ENCODE measurements around the gene IQGAP1.

The IQGAP1 gene

DNA sequence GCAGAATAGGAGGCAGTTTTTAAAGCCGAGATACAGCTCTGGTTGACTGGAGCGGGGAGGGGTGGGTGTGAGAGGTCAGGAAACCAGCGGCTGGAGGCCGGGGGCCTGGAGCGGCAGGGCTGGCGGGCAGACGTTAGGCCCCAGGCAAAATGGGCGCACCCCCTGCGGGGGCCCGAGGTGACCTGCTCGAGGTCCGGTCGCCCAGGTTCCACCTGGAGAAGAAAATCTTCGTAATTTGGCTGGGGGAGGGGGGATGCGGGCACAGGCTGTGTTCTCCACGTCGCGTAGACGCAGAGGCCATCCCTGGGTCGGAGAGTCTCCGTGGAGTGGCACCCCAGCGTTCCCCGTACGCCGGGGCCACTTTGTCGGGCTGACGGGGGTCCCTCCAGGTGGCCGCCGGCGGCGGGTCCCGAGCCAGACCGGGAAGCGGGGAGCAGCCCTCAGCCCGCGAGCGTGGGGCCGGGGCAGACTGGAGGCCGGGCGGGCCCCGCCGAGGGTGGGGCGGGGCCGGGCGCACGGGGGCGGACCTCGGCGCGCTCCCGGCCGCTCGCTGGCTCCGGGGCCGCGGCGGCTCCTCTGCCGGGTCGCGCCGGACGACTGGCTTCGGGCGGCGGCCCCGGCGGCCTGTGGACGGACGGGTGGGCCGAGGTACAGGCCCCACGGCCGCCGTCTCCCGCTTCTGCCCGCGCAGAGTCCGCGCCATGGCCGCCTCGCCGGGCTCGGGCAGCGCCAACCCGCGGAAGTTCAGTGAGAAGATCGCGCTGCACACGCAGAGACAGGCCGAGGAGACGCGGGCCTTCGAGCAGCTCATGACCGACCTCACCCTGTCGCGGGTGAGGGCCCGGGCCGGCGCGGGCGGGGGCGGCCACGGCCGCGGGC is 141.6 kb downstream of the IQGAP1 start, which contains the start of gene CRTC3:
Gene CRTC3 (plus strand): TSS at position 553 of the 879 bp plus-strand sequence. CDS start 149 bp downstream, at position 702.
- peak in 38 of 56 donors; percentile 10 to 78 (median 55) for DNase-seq

DNA sequence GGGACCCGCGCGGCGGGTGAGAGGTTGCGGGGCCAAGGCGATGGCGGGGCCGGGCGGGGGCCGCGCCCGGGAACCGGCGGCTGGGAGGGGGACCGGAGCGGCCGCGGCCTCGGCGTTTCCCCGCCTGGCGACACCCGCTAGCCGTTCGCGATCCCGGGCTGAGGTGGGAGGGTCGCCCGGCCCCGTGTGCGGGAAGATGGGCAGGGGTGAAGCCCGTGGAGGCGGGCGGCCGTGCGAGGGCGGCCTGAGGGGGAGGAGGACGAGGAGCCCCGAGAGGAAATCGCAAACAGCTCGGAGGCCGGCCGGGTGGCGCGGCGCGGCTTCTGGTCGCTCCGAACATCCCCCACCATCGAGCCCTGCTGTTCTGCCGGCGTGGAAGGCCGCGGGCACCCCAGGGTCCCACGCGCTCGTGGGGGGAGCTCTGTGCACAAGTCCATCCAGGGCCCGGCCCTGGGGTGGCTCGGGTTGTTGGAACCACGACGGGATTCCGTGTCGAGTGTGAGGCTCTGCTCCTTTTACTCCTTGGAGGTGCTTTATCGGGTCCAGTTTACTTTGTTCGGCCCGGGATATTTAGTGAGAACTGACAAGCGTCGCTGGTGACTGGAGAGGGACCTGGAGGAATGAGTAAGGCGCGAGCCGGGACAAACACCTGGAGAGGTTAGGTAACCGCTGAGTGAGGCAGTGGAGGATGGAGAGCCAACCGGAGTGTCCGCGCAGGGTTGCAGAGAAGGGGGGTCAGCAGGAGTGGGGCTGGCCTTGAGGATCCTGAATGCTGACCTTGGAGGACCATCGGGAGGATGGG is 142.4 kb downstream of the IQGAP1 start:
- DNase-seq = peak in 30 of 56 donors; percentile 10 to 67 (median 43)

DNA sequence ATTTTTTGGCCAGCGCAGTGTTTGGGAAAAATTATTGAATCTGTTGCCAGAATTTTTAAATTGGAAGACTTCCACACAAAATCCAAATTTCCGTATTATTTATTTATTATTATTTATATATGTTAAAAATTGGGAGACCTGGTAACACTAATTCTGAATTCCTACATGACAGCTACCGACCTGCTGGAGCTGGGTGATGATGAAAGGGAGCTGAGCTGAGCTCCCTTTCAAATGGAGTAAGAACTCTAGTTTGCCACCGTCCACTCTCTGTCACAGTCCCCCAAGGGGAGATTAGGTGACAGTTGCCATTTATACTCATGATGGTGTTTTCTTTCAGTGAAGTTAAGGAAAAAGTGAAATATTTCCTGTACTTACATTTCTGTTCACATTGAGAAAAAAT is 143.1 kb downstream of the IQGAP1 start:
- no peak for DNase-seq

DNA sequence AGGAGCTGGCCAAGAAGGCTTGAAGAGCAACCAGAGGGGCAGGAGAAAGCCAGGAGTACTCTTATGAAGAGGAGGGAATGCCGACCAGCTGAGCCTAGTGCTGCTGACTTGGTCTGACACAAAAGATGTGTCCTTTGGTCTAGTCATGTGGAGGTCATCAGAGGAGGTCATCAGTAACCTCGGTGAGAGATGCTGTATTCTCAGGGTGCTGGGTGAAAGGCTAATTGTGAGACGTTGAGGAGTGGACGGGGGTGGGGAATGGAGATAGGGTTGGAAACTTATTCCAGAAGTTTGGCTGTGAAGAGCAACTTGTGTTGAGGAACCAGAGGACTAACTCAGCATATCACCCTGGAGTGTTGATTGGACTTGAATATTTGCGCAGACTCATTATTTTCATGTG is 147.2 kb downstream of the IQGAP1 start:
- DNase-seq = no peak

DNA sequence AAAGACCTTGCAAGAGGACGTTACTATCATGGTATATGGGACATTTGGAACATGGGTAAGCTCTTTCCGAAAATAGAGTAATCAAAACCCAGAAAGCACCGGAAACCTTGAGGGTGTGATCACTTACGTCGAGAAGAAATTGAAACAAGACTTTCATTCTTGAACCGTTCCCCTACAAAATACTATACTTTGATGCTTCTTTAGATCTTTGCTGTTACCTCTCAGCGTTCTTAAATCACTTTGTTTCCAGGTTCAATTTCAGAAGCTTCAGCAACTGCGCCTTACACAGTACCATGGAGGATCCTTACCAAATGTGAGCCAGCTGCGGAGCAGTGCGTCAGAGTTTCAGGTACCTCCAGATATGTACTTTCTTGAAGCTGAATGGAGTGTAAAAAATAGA is 151.7 kb downstream of the IQGAP1 start:
- DNase-seq = no peak

DNA sequence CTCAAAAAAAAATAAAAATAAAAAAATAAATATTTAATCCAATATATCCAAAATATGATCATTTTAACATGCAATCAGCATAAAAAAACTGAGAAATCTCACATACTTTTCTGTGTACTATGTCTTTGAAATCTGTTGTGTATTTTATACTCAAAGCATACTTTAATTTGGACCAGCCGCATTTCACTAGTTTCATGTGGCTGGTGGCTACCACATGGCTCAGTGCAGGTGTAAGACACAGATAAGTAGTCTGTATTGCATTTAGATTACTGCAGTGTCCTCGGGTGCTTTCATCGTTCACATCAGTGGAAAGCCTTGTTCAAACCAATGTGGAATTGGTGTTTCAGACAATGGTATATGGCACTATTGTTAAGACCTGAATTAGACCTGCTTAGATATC is 152.7 kb downstream of the IQGAP1 start:
- no peak for DNase-seq

DNA sequence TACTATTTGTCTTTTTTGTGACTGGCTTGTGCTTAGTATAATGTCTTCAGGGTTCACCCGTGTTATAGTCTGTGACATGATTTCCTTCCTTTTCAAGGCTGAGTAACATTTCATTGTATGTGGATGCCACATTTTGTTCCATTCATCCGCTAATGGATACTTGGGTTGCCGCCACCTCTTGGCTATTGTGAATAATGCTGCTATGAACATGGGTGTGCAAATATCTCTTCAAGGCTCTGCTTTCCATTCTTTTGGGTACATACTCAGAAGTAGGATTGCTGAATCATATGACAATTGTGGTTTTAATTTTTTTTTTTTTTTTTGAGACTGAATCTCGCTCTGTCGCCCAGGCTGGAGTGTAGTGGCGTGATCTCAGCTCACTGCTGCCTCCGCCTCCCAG is 157.1 kb downstream of the IQGAP1 start:
- no peak for DNase-seq

DNA sequence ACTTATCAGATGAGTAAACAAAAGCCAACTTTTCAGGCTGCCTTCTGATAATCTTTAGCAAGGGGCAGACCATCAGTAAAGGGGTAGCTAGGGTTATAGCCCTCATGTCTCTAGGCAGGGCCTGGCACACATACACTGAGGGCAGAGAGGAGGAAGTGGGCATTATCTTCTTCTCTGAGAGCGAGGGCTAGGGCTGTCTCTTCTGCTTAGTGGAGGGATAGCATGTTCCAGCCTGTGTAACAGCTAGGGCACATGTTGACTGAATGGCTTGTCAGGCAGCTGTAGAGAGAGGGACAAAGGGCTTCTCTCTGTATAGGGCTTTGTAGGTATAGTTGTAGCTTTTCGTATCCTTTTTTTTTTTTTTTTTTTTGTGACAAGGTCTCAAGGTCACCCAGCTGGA is 159.5 kb downstream of the IQGAP1 start:
- DNase-seq = peak in 1 of 56 donors; percentile 12

DNA sequence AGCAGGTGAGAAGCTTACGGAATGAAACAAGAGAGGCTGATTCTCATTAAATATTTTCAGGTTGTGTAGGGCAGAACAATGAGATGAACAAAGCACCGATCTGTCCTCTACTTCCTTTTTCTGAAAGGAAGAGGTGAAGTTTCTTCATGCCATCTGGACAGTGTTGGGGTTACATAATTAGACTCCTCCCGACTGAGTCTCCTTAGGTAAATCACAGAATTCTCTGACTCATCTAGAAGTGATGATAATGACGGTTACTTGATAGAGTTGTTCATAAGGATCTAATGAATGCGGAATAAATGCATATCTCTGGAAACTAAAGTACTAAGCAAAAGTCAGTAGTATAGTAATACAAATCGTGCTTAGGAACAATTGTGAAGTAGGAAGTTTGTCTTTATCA is 162.9 kb downstream of the IQGAP1 start:
- no peak for DNase-seq
